NB4 (cell line): ENCODE measurements around the gene HDAC7.

ENCODE experiments used
- POLR2A ChIP-seq: IDR thresholded peaks from 2 replicates; pipeline ENCODE4 v1.6.1; 2011; ENCODE audit warnings: mild to moderate bottlenecking; ENCODE audit not compliant: insufficient read length; ENCODE audit errors: extremely low read depth
- TF ChIP-seq, protein P1 (sequence below): IDR thresholded peaks from one replicate; pipeline ENCODE4 v1.5.1; 2012; ENCODE audit warnings: low read depth, low read length

DNA sequence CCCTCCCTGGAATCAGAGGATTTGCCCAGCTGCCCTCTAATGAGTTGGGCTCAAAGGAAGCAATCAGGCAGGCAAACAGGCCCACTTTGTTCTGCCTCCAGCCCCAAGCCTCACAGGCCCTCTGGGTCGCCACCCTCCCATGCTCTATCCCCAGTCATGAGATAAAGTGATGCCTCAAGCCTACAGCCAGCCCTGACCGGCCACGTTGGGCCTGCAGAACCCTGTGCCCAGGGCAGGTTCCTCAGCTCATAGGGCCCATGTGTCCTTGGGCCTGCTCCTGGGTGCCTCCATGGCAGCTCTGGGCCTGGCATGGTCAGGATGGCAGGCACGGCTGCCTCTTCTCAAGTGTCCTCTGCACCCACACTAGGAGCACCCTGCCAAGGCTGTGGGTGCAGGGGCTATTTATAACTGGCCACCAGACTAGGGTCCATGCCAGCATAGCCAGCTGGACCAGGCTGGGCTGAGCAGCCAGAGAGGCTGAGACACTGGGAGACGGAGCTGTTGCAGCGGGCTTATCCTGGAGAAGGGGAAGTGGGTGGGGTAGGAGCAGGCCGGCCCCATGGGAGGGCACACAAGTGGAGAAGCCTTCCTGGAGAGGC lies 20.2 kb downstream of the HDAC7 start:
- TF ChIP-seq, protein P1, sequence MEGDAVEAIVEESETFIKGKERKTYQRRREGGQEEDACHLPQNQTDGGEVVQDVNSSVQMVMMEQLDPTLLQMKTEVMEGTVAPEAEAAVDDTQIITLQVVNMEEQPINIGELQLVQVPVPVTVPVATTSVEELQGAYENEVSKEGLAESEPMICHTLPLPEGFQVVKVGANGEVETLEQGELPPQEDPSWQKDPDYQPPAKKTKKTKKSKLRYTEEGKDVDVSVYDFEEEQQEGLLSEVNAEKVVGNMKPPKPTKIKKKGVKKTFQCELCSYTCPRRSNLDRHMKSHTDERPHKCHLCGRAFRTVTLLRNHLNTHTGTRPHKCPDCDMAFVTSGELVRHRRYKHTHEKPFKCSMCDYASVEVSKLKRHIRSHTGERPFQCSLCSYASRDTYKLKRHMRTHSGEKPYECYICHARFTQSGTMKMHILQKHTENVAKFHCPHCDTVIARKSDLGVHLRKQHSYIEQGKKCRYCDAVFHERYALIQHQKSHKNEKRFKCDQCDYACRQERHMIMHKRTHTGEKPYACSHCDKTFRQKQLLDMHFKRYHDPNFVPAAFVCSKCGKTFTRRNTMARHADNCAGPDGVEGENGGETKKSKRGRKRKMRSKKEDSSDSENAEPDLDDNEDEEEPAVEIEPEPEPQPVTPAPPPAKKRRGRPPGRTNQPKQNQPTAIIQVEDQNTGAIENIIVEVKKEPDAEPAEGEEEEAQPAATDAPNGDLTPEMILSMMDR, result no peak
- no peak for TF ChIP-seq POLR2A
